Neural progenitor cell (in vitro differentiated cells): Measurements from ENCODE around the gene BICDL2.

Source experiments
- CTCF ChIP-seq: fragments of 200-600 bp; sonication (generic); IDR thresholded peaks from 2 replicates; pipeline ENCODE4 v1.5.1; 2017; ENCODE audit warnings: antibody characterized with exemption, mild to moderate bottlenecking
- EZH2 ChIP-seq: fragments of 200-600 bp; sonication (generic); IDR thresholded peaks from 2 replicates; pipeline ENCODE4 v1.6.1; 2017; ENCODE audit warnings: antibody characterized with exemption, mild to moderate bottlenecking, moderate library complexity

DNA sequence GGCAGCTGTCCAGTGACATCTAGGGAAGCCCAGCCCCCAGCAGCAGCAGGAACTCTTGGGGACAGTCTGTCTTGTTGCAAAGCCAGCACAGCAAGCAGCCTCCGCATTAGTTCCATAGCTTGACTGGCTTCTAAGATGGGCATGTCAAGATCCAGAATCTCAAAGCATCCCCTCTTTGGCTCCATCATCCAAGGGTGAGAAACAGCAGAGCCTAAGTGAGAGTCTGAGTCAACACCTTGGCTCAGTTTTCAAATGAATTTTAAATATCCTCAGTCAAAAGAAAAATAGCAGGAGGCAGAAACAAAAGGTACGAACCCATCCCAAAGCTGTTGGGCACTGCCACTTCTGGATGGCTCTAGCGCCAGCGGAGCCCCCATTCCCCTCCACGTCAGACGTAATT is 21.8 kb downstream of the BICDL2 start:
- TF ChIP-seq EZH2 (no peak), CTCF (no peak)
